Measurements from ENCODE around the gene CLCN7.

Gene CLCN7

DNA sequence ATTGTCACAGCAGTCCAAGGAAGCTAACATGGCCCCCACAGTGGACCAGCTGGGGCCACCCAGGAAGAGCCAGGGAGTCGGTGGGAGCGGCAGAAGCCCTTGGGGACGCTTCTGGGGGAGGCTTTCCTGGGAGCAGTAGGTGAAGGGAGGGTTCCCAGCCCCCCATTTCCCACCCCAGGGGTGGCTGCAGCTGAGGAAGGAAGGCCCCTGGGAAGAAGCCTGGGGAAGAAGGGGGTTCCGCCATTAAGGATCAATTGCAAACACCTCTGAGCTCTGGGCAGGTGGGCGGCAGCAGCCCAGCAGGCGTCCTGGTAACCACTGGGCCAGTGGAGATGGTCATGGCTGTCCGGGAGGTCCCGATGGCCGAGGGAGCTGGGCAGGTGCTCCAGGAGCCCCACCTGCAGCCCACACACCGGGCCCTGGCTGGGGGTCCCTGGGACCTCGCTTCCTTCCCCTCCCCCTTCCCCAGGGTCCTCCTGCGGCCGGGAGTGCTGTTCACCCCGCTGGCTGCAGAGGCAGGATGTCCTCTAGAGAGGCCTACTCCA, 44.5 kb downstream of the CLCN7 start:
- DNase-seq: no peak

DNA sequence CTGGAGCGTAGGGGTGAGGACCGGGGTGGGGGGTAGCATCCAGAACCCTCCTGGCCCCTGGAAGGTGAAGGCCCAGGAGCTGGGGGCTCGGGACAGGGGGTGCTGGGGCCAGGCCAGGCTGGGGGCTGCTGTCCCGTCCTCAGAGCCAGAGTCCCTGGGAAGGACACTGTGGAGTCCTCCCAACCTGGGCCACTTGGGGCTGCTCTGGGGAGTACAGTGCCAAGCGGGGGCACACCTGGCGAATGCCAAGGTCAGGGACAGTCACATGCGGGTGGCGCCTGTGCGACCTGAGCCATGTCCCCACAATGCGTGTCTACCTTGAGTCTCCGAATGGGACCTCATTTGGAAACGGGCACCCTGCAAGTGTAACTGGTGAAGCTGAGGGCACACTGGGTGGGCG, 45.2 kb downstream of the CLCN7 start:
- no peak for DNase-seq

DNA sequence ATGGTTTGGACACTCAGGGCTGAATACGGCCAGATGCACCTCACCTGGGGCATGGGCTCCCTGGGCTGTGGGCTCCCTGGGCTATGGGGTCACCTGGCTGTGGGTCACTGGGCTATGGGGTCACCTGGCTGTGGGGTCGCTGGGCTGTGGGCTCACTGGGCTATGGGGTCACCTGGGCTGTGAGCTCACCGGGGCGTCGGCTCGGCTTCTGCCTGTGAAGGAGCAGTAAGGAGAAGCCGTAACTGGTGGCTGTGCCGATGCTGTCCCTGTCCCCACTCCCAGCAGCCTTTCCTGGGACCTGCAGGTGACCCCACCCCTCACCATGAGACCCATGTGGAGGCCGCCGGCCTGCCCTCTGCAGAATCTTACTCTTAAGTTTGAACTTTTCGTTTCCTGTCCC, 45.8 kb downstream of the CLCN7 start:
- no peak for DNase-seq

DNA sequence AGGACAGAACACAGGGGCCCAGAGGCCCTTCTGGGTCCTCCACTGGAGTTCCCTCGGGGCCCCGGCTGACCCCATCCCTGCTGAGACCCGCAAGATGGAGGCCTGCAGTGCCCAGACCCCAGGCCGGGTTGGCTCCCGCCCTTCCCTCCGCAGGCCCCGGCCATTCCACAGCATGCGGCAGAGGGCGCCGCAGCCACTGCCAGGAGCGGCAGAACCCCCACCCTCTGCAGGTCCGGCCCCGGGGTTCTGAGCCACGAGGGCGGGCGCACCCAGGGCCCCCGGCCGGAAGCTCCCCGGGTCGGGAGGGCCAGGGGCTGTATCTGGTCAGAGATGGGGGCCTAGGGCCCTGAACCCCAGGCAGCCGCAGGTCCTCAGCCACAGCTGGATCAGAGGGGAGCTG, 46.3 kb downstream of the CLCN7 start:
- DNase-seq: peak; percentile 23

DNA sequence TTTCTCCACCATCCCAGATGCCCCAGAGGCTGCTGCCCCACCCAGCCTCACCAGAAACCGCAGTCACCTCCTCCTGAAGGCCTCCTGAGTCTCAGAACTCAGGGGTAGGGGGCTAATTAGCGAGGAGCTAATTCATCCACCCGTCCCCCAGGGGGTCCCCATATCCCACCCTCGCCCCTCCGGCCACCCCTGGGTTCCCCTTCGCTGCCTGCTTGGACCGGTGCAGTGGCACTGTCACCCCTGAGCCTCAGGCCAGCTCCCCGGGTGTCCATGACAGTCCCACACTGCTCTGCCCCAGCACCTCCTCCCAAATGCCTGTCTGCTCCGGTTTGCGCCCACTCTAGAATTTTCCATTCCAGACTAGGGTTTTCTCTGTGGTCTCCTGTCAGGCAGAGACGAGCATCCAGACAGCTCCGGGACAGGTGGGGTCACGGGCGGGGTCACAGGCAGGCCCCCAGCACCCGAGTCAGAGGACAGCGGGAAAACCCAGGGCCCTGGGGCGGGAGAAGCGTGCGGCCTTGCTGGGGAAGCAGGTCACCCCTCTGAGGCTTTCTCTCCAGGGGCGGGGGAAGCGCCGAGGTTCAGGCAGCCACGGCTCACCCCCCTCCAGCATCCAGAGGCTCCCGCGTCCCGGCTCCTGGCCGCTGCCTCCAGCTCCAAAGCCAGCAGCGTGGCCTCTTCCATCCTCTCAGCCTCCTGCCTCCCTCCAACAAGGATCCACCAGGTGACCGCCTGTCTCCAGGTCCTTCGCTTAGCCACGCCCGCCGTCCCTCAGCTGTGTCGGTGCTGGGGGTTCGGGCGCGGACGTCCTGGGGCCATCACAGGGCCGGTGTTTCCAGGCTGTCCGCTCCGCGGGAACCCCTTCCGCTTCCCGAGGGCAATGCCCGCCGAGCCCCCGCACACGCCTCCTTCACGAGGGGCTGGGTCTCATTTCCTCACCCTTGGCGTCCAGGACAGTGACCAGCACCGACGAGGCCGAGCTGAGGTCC, 47.1 kb downstream of the CLCN7 start:
- no peak for DNase-seq

DNA sequence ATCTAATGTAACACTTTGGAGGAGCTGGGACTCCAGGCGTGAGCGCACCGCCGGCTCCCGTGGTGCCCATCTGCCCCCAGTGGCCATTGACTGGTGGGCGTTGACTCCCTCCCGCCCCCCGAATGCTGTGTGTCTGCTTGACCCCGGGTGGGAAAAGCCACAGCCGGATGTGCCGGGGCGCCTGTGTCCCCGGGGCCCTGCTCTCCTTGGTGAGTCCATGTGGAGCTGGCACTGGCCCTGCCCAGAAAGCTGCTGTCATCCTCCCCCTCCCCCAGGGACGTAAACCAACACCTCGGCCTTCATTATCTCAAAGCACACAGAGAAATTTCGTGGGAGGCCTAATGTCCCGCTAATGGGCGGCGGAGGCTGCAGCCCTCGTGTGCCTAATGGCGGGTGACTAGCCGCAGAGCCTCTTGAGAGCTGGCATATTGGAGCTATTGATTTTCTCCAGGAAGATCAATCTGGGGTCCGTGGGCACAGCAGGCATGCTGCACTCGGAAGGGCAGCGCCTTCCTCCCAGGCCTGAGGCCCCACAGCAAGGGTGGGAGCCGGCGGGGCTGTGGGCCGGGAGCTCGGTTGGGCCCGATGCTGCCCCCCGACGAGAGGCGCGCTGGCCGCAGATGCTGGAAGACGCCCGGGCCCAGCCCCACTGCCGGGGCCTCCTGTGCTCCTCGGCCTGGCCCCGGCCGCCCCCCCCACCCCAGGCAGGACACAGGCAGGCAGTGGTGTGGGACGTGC, 47.9 kb downstream of the CLCN7 start:
- DNase-seq: no peak

DNA sequence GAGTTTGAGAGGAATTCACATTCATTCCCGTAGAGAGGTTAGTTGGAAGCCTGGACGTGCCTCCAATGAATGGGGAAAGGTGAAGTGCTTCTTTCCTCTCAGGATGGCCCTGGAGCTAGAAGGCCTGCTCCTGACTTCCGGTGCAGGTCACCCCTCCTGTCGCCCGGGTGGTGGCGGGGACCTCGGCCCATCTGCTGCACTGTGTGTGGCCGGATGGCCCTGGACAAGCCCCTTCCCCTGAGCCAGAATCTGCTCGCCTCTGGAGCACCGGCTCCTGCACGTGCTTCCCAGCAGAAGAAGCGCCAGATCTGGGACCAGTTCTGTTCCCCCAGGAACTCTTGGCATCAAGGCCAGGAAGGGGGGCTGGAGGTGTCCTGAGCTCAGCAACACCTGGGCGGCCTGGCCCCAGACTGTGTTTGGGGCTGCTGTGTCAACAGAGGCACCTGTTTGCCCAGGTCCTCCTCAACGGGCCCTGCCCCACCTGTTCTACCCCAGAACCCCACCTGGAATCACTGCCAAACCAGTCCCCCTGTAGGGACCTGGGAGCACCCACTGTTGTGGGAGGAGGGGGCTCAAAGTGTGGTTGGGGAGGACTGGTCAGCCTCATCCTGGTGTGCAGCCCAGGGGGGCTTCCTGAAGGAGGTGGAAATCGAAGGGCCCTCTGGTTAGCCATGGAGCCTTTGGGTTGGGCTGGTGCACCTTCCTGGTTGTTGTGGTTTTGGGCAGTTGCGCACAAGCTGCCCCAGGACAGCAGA, 49.0 kb downstream of the CLCN7 start:
- no peak for DNase-seq

DNA sequence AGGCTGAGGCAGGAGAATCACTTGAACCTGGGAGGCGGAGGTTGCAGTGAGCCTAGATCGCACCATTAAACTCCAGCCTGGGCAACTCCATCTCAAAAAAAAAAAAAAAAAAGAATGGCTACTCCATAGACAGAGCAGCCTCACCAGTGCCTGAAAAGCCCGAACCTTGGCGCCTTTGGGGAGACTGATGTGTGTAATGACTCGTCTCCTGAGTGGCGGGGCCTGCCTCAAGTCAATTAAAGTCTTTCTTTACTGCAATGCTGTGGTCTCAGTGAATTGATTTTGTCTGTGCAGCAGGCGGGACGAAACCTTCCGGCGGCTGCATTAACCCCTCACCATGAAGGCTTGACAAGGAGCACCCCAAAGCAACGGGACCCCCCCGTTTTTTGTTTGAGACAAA, 50.8 kb downstream of the CLCN7 start:
- DNase-seq: no peak

DNA sequence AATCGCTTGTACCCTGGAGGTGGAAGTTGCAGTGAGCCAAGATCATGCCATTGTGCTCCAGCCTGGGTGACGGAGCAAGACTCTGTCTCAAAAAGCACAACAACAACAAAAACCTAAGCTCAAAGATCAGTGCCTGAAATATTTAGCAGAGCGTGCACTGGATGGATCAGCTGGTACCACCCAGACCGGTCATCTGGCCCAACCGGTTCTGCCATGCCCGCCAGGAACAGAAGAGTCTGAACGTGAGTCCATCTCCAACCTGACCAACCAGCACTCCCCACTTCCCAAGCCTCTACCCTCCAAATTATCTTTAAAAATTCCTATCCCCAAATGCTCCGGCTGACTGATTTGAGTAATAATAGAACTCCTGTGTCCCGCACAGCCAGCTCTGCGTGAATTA, 52.8 kb downstream of the CLCN7 start:
- DNase-seq: no peak

DNA sequence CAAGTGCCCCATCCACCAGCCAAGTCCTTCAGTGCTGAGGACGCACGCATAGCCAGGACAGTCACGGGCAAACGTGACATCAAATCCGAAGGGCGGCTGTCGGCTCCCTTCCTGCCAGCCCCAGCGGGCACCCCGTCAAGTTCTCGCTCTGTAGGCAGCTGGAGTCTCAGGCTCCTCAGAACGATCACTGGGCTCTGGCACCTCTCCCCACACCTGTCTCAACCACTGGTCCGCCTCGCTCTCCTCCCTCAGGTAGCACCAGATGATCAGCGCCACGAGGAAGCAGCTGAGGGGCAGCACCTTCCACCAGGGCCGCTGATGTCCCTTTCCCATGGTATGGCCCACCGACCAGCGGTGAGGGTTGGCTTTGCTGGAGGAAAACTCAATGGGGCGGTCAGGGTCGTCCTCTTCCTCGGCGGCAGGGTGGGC, 54.7 kb downstream of the CLCN7 start:
- no peak for DNase-seq

DNA sequence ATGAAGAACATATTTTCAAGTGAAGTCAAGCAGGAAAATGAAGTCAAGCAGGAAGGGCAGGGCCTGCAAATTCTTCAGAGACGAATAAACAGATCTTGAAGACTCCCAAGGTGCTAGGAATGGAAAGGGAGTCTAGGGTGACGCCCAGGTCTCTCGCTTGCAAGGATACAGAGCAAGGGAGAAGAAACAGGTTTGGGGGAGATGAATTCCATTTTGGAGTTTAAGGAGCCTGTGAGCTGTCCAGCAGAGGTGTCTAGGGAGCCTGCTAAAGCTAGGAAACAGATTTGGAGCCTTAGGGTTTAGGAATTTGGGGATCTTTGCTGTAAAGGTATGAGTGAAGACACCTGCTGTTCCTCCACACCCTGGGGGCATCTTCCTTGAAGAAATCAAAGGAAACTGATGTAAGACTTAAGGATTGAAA, 58.3 kb downstream of the CLCN7 start:
- DNase-seq: peak; percentile 4

DNA sequence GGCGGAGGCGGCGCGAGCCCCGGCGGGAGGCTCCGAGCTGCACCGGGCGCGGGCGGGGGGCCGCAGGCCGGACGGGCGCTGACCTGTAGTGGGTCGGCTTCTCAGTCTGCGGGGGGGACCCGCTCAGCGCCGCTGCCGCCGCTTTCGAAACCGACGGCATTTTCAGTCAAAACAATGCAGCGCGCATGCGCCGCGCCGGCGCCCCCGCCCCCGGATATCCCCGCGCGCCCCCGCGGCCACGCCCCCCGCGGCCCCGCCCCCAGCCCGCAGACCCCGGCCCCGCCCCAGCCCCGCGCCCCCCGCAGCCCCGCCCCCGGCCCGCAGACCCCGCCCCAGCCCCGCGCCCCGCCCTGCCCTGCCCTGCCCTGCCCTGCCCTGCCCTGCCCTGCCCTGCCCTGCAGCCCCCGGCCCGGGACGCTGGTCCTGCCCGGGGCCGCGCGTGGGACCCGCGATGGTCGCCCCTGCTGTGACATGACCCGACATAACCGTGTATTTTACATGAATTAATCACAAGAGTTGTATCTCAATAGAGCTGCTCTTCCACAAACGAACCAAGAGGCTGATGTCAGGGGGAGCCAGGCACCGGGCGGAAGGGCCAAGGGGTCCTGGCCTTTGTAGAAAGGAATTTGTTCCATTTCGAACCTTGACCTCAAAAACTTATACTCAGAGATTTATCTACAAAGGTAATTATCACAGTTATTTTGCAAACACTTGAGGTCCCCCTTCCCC, 60.1 kb downstream of the CLCN7 start, which contains the start of gene UNKL:
Gene UNKL (minus strand): TSS at position 173 of the 729 bp plus-strand sequence. CDS start 13 bp downstream, at position 160.
- DNase-seq: peak; percentile 50

DNA sequence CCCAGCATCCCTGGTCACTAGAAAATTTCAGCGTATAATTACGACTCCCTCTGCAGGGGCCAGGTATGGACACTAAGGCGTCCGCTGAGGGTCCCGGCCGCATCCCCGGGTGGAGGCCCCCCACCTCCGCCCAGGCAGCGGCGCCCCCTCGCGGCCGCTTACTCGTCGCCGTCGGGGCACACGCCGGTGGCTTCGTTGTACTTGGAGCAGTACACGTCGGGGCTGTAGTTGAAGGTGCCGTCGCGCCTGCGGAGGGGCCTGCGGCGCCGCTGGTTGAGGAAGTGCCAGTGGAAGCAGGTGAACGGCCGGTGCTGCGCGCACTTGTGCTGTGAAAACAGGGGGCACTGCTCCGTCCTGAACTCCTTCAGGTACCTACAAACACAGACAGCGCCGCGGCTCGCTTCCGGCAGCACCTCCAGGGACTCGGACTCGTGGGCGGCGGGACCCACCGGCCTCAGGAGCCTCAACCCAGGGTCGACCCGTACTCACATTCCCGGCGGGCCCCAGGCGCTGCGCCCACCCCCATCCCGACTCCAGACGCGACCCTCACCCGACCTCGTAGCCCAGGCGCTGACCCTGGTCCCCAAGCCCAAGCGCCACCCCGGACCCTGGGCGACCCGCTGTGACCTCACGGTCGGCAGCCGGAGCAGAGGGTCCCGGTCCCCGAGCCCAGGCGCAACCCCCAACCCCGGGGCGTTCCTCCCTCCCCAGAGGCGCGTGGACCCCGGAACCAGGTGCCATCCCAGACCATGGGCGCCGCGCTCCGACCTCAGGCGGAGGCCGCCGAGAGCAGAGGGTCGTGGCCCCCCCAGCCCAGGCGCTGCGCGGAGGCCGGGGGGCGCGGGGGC, 60.9 kb downstream of the CLCN7 start:
- DNase-seq: peak; percentile 50

DNA sequence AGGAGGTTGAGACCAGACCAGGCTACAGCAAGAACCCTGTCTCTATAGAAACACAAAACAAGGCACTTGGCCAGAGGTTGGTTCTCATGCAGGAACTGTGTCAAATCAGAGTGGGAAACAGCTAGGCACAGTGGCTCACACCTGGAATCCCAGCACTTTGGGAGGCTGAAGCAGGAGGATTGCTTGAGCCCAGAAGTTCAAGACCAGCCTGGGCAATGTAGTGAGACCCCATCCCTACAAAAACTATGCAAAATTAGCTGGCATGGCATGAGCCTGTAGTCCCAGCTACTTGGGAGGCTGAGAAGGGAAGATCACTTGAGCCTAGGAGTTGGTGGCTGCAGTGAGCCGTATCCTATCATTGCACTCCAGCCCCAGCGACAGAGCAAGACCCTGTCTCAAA, 62.0 kb downstream of the CLCN7 start:
- DNase-seq: no peak

DNA sequence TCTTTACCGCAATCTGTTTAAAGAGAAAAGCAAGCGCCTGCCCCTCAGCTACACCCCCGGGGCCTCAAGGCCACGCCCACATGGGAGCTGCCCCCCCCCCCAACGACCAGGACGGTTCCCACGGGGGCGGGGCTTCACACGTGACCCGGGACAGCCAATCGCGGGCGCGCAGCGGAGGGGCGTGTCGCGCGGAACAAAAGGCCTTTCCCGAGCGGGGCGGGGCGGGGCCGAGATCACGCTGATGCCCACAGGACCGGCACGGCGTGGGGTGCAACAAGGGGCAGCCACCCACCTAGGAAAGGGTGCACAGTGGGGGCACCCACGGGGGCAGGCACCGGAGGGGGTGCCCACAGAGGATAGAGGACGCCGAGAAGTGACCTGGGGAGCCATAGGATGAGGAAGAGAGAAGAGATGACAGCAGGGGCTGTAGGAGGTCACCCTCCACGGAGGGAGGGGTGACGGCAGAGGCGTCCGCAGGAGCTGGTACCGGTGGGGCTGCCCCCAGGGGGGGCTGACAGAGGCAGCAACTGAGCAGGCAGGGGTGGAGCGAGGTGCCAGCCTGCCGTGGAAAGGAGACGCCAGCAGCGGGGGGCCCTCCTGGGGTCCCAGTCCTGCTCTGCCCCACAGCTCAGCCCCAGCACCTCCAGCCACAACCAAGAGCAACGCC, 66.5 kb downstream of the CLCN7 start:
- DNase-seq: peak; percentile 83

DNA sequence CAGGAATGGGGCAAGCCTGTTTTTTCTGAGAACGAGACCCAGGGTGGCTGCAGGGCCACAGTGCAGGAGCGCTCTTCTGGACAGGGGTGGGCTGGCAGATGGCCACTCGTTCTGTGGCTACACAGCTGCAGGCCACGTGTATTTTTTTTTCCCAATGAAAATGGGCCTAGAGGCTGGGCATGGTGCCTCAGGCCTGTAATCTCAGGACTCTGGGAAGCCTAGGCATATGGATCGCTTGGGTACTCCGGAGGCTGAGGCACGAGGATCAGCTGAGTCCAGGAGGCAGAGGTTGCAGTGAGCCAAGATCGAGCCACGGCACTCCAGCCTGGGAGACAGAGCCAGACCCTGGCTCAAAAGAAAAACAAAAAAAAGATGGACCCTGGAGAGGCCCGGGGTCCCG, 67.1 kb downstream of the CLCN7 start:
- DNase-seq: no peak

DNA sequence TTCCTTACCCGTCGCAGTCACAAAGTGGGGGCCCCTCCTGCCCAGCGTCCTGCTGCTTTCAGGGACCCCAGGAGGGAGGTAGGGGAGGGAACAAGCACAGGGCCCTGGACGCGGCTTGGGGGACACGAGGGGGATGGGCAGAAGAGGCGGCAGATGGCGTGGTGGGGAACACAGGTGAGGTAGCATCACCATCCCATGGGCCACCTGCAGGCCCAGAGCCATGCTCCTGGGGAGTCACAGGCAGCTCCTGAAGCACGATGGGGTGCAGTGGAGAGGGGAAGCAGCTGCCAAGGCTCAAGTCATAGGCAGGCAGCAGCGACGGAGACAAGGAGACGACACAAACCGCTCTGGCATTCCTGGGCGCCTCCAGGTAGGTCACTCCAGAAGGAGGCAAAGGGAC, 71.1 kb downstream of the CLCN7 start:
- no peak for DNase-seq

DNA sequence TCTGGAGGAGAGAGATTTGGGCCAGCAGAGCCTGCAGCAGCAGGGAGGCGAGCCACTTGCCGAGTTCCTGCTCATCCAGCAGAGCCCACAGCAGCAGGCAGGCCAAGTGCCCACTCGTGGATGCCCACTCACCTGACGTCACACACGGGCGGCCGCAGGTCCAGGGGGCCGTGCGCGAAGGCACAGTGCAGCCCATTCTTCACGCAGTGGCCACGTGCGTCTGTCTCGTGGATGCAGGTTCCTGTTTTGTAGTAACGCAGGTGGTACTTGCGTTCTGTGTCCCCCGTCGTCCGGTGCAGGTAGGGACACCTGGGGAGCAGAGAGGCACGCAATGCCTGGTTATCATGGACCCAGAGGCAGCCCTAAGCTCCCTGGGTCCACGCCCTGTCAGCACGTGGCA, 71.8 kb downstream of the CLCN7 start:
- DNase-seq: no peak

DNA sequence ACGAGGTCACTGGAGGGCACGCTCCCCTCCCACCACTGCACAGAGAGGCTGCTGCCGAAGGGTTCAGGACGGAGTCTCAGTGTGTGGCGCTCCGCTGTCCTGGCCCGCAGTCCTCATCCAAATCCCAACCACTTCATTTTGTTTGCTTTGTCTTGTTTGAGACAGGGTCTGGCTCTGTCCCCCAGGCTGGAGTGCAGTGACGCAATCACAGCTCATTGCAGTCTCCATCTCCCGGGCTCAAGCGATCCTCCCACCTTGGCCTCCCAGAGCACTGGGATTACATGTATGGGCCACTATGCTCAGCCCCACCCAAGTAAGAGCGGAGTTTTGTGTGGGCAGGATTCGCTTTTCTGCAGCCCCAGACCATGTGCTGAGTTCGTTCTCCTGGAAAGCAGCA, 73.1 kb downstream of the CLCN7 start:
- DNase-seq: no peak

DNA sequence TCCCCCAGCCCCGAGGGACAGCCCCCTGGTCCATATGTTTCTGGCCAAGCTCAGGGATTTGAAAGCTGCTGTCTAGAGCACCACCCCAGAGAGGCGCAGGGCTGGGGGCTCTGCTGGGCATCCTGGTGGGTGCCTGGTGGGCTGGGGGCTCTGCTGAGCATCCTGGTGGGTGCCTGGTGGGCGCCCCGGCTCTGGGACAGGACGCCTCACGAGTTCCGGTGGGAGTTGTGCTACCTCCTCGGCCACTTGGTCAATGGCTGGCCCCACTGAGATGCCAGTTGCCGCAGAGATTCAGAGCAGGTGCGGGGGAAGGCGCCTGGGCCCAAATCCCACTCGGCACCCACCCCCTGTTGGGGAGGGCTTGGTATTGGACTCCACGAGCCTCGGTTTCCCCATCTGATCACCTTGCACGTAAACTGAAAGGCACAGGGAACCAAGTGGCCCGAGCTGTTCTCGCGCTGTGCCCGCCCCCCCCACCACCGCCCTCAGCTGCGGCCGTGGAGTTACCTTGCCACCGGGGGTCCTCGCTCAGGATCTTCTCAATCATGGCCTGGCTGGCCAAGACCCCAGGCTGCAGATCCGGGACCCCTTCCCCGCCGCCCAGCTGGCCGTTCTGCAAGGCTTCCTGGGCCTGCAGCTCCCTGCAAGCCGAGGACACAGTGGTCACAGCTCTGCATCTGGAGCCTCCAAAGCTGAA, 73.6 kb downstream of the CLCN7 start:
- DNase-seq: no peak
